ENCODE measurements around the gene KCNQ1.

The KCNQ1 gene

DNA sequence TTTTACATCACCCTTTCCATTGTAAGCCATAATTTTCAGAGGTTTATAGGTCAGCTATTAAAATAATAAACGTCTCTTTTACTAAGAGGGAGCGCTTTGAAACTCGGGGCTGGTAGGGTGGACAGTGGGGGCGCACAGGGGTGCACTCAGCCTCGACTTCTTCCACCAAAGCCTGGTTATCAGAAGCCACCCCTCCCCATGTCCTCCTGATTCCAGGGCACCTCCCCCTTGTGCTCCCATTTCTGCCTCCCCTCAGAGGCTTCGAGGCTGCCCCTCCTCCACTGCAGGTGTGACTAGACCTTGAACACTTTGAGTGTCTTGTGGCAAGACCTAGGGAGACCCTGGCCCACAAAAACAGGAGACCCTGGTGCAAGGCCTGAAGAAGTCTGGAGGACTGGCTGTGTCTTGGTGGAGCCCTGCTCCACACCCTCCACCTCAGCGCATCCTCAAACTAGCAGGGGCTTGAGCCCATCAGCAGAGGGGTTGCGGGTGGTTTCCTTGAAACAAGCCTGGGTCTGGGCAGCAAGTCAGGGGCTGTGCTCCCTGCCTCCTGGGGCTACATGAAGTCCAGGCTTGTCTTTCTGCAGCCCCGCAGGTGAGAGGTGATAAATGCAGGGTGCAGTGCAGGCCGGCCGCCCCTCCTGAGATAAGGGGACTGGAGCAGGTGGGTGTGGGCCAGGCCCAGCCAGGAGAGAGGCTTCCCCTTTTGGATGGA lies 437.7 kb downstream of the KCNQ1 start:
- H3K9me3 ChIP-seq (ENCODE audit: insufficient read depth, low read length): no peaks in the 10 kb centered on the region
- H3K79me2 ChIP-seq (ENCODE audit: insufficient read depth, low read length): no peaks in the 10 kb centered on the region
- no peak overlapping the region for H3K4me3 ChIP-seq (ENCODE audit: insufficient read depth, low read length, poor library complexity, severe bottlenecking)
- H3K4me2 ChIP-seq (ENCODE audit: low read depth, low read length, poor library complexity, severe bottlenecking): no peak overlapping the region
- H3F3A ChIP-seq (ENCODE audit: insufficient read depth): no peaks in the 10 kb centered on the region
- no peak for TF ChIP-seq EZH2phosphoT487 (conservative IDR thresholded peaks at IDR 0.05; ENCODE audit: low read length)
- TF ChIP-seq, protein P1, sequence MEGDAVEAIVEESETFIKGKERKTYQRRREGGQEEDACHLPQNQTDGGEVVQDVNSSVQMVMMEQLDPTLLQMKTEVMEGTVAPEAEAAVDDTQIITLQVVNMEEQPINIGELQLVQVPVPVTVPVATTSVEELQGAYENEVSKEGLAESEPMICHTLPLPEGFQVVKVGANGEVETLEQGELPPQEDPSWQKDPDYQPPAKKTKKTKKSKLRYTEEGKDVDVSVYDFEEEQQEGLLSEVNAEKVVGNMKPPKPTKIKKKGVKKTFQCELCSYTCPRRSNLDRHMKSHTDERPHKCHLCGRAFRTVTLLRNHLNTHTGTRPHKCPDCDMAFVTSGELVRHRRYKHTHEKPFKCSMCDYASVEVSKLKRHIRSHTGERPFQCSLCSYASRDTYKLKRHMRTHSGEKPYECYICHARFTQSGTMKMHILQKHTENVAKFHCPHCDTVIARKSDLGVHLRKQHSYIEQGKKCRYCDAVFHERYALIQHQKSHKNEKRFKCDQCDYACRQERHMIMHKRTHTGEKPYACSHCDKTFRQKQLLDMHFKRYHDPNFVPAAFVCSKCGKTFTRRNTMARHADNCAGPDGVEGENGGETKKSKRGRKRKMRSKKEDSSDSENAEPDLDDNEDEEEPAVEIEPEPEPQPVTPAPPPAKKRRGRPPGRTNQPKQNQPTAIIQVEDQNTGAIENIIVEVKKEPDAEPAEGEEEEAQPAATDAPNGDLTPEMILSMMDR (IDR thresholded peaks at IDR 0.05; ENCODE audit: insufficient read depth, low read length, poor library complexity, severe bottlenecking): no peak
- H3K27ac ChIP-seq (ENCODE audit: low read depth, low read length): no peak overlapping the region
- H3K9ac ChIP-seq (ENCODE audit: low read length): no peak overlapping the region
- no peak overlapping the region for H2AFZ ChIP-seq (ENCODE audit: low read depth, low read length, severe bottlenecking)
- H4K20me1 ChIP-seq (ENCODE audit: low read depth, low read length): no peaks in the 10 kb centered on the region
- no peaks in the 10 kb centered on the region for H3K9me2 ChIP-seq (replicated peaks; ENCODE audit: insufficient read depth, low read length)
- H3K36me3 ChIP-seq (ENCODE audit: low read length): no peaks in the 10 kb centered on the region
- H3K27me3 ChIP-seq (ENCODE audit: low read length): no peaks in the 10 kb centered on the region

GRCh38 chr11:2883640-2883978 lies 438.8 kb downstream of the KCNQ1 start:
- no peaks in the 10 kb centered on the region for H3K36me3 ChIP-seq (ENCODE audit: low read length)
- TF ChIP-seq, protein P1 (IDR thresholded peaks at IDR 0.05; ENCODE audit: insufficient read depth, low read length, poor library complexity, severe bottlenecking): no peak
- no peak for TF ChIP-seq EZH2phosphoT487 (conservative IDR thresholded peaks at IDR 0.05; ENCODE audit: low read length)
- no peak overlapping the region for H2AFZ ChIP-seq (ENCODE audit: low read depth, low read length, severe bottlenecking)
- no peaks in the 10 kb centered on the region for H3K79me2 ChIP-seq (ENCODE audit: insufficient read depth, low read length)
- H3K9me3 ChIP-seq (ENCODE audit: insufficient read depth, low read length): no peaks in the 10 kb centered on the region
- no peak overlapping the region for H3K4me2 ChIP-seq (ENCODE audit: low read depth, low read length, poor library complexity, severe bottlenecking)
- H3K27me3 ChIP-seq (ENCODE audit: low read length): no peaks in the 10 kb centered on the region
- H3K9ac ChIP-seq (ENCODE audit: low read length): no peak overlapping the region
- no peak overlapping the region for H3K4me3 ChIP-seq (ENCODE audit: insufficient read depth, low read length, poor library complexity, severe bottlenecking)
- no peak overlapping the region for H3K27ac ChIP-seq (ENCODE audit: low read depth, low read length)
- H3K9me2 ChIP-seq (replicated peaks; ENCODE audit: insufficient read depth, low read length): no peaks in the 10 kb centered on the region
- H4K20me1 ChIP-seq (ENCODE audit: low read depth, low read length): no peaks in the 10 kb centered on the region
- H3F3A ChIP-seq (ENCODE audit: insufficient read depth): no peaks in the 10 kb centered on the region

DNA sequence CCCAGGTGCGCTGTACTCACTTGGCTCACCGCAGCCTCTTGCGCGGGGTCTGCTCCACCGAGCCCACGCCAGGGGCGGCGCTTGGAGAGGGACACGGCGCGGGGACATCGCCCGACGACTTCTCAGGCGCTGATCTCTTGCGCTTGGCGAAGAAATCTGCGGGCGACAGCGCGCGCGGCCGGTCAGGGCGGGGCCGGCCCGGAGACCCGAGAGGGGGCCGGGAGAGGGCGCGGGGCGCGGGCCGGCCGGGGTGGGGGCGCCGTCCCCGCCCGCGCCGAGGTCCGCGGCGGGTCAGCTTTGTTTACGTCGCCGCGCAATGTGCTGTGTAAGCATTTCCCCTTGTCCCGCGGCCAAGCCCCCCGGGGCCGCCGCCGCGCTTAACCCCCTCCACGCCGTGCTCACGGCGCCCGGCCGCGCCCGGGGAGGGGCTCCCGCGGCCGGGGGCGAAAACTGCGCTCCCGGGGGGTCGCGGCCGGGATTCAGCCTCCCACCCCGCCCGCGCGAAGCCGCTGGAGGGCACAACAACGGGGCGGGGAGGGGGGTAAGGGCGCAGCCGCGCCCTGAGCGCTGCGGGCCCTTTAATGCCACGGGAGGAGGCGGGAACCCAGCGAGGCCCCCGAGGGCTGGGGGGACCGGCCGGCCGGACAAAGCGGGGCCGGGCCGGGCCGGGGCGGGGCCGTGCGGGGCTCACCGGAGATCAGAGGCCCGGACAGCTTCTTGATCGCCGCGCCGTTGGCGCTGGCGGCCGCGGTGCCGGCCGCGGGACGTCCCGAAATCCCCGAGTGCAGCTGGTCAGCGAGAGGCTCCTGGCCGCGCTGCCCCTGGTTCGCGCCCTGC lies 439.4 kb downstream of the KCNQ1 start:
- no peak overlapping the region for H3K27ac ChIP-seq (ENCODE audit: low read depth, low read length)
- H2AFZ ChIP-seq (ENCODE audit: low read depth, low read length, severe bottlenecking): no peak overlapping the region
- H3K4me2 ChIP-seq (ENCODE audit: low read depth, low read length, poor library complexity, severe bottlenecking): no peak overlapping the region
- H3K9ac ChIP-seq (ENCODE audit: low read length): no peak overlapping the region
- H4K20me1 ChIP-seq (ENCODE audit: low read depth, low read length): no peaks in the 10 kb centered on the region
- H3K9me3 ChIP-seq (ENCODE audit: insufficient read depth, low read length): no peaks in the 10 kb centered on the region
- H3K36me3 ChIP-seq (ENCODE audit: low read length): no peaks in the 10 kb centered on the region
- no peaks in the 10 kb centered on the region for H3K27me3 ChIP-seq (ENCODE audit: low read length)
- no peak overlapping the region for H3K4me3 ChIP-seq (ENCODE audit: insufficient read depth, low read length, poor library complexity, severe bottlenecking)
- H3K79me2 ChIP-seq (ENCODE audit: insufficient read depth, low read length): no peaks in the 10 kb centered on the region
- H3F3A ChIP-seq (ENCODE audit: insufficient read depth): no peaks in the 10 kb centered on the region
- TF ChIP-seq, protein P1 (IDR thresholded peaks at IDR 0.05; ENCODE audit: insufficient read depth, low read length, poor library complexity, severe bottlenecking): no peak
- TF ChIP-seq EZH2phosphoT487 (conservative IDR thresholded peaks at IDR 0.05; ENCODE audit: low read length): no peak
- no peaks in the 10 kb centered on the region for H3K9me2 ChIP-seq (replicated peaks; ENCODE audit: insufficient read depth, low read length)
